CD4-positive, CD25-positive, alpha-beta regulatory T cell (primary cell): Measurements from ENCODE around the gene PCOLCE2. TPM values are rescaled to one million over a fixed set of nuclear protein-coding genes. Genes with fewer than 3 reads are reported as not detected.

ENCODE experiments used
- ATAC-seq, 2 donors: fragments of 150-1000 bp; cut with Tn5 transposase; one replicate each; pipeline ENCODE4 v1.10.0; 2021; ENCODE audit warnings: low read depth in 2 of 2, moderate number of reproducible peaks in 2 of 2, moderate library complexity in 1 of 2
- DNase-seq, 3 donors: peaks; one replicate each; pipeline versions ENCODE4 v3.0.0 to v3.0.0-alpha.2; 2012 to 2022; ENCODE audit warnings: mixed read lengths in 1 of 3
- H3K27ac ChIP-seq: one replicate; pipeline ENCODE4 v1.7.0; 2013; ENCODE audit warnings: mild to moderate bottlenecking, low read length; ENCODE audit not compliant: insufficient read depth, poor library complexity, severe bottlenecking
- H3K27me3 ChIP-seq: one replicate; pipeline ENCODE4 v1.7.0; 2013; ENCODE audit warnings: low read length; ENCODE audit not compliant: control insufficient read depth, insufficient read depth
- H3K36me3 ChIP-seq: one replicate; pipeline ENCODE4 v1.7.0; 2013; ENCODE audit warnings: mild to moderate bottlenecking, low read length, moderate library complexity; ENCODE audit not compliant: control insufficient read depth, insufficient read depth
- H3K4me1 ChIP-seq: 2 replicates; pipeline ENCODE4 v1.7.0; 2013; ENCODE audit warnings: mild to moderate bottlenecking, low read length; ENCODE audit not compliant: insufficient read depth, control insufficient read depth, poor library complexity, severe bottlenecking
- H3K4me3 ChIP-seq: one replicate; pipeline ENCODE4 v1.7.0; 2013; ENCODE audit warnings: low read depth, mild to moderate bottlenecking, low read length, moderate library complexity
- H3K9me3 ChIP-seq, 2 experiments: 1 replicate in 1 of 2; 2 replicates in 1 of 2; pipeline ENCODE4 v1.7.0; 2013; ENCODE audit warnings: low read length in 2 of 2, mild to moderate bottlenecking in 1 of 2, moderate library complexity in 1 of 2; ENCODE audit not compliant: control insufficient read depth in 2 of 2
- H3K27ac Mint-ChIP-seq, 3 donors: one replicate each; pipeline ENCODE4 v1.8.0; 2020 to 2022; ENCODE audit warnings: mild to moderate bottlenecking in 3 of 3, mixed read lengths in 3 of 3, moderate library complexity in 2 of 3
- H3K27me3 Mint-ChIP-seq: one replicate; pipeline ENCODE4 v1.8.0; 2022; ENCODE audit warnings: mild to moderate bottlenecking, mixed read lengths
- H3K36me3 Mint-ChIP-seq: one replicate; pipeline ENCODE4 v1.8.0; 2020; ENCODE audit warnings: mixed read lengths
- H3K4me1 Mint-ChIP-seq, 4 donors: one replicate each; pipeline ENCODE4 v1.8.0; 2020 to 2022; ENCODE audit warnings: mixed read lengths in 4 of 4, mild to moderate bottlenecking in 1 of 4
- H3K4me3 Mint-ChIP-seq, 4 donors: one replicate each; pipeline ENCODE4 v1.8.0; 2020 to 2022; ENCODE audit warnings: mild to moderate bottlenecking in 4 of 4, mixed read lengths in 4 of 4, moderate library complexity in 3 of 4
- H3K9me3 Mint-ChIP-seq, 7 donors: one replicate each; pipeline ENCODE4 v1.8.0; 2020 to 2022; ENCODE audit warnings: mixed read lengths in 7 of 7, mild to moderate bottlenecking in 3 of 7, moderate library complexity in 2 of 7
- polyA plus RNA-seq, 4 donors: library from polyadenylated mRNA; unstranded; fragments of 300-500 nt; fragmentation: Illumina TruSeq; gene quantifications; one replicate each; pipeline ENCODE4 v1.2.3, GENCODE V29; 2021
- total RNA-seq: library from RNA; stranded (reverse); gene quantifications from one replicate; pipeline ENCODE4 v1.2.3, GENCODE V29; 2022

The PCOLCE2 gene
- total and polyA plus RNA-seq, 5 donors from 2014 or later = not detected

DNA sequence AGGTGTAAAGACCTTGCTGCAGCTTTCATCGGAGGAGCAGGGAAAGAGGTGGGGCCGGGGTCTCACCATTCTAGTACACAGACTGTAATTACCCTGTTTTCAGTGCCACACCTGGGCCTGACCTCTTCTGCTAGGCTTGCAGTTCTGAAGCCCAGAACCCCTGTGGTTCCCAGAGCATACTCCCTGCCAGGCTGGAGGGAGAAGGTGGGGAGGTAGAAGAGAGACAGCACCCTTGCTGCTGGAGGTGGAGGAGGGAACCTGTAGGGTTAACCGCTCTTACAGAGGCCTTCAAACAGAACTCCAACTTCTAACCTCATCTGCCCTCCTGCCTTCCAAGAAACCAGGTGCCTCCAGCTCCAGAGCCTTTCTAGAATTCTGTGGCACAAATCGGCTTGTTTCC lies 27.0 kb downstream of the PCOLCE2 start:
- no peak overlapping the region for H3K27ac ChIP-seq
- H3K4me1 Mint-ChIP-seq = peaks cover 0 to 9% (median 3%) of the 10 kb centered on the region in 4 donors
- no peaks in the 10 kb centered on the region for H3K36me3 Mint-ChIP-seq
- peaks cover 13% of the 10 kb centered on the region for H3K27me3 ChIP-seq
- peaks cover 37% of the 10 kb centered on the region for H3K27me3 Mint-ChIP-seq
- no peak for DNase-seq
- H3K4me3 ChIP-seq = no peak overlapping the region
- no peak overlapping the region for H3K27ac Mint-ChIP-seq
- H3K9me3 Mint-ChIP-seq = peaks cover 0 to 2% (median 0%) of the 10 kb centered on the region in 7 donors
- no peaks in the 10 kb centered on the region for H3K36me3 ChIP-seq
- H3K4me1 ChIP-seq = no peaks in the 10 kb centered on the region
- no peak for ATAC-seq
- H3K9me3 ChIP-seq = no peaks in the 10 kb centered on the region
- no peak overlapping the region for H3K4me3 Mint-ChIP-seq

DNA sequence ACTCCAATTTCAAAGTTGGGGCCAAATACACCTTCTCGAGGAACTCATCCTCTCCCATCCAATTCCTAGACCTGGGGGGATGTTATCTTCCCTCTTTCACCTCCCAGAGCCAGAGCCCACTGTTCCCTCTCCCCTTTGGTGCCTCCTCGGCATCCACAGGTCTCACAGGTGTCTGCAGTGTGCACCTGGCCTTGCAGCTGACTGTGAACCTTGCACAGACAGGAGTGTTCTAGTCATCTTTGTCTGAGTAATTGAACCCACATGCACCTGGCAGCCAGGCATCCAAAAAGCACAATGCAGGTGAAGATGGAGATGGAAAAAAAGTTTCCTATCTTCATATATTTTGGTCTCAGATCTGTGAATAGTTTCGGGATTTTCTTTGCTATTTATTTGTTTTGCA lies 30.8 kb downstream of the PCOLCE2 start:
- Mint-ChIP-seq H3K27me3 (peaks cover 34% of the 10 kb centered on the region), H3K4me3 (no peak overlapping the region), H3K9me3 (peaks cover 0 to 1% (median 0%) of the 10 kb centered on the region in 7 donors), H3K27ac (no peak overlapping the region), H3K36me3 (no peaks in the 10 kb centered on the region), H3K4me1 (peaks cover 0 to 2% (median under 1%) of the 10 kb centered on the region in 4 donors)
- Histone ChIP-seq H3K9me3 (no peaks in the 10 kb centered on the region), H3K27ac (no peak overlapping the region), H3K4me3 (no peak overlapping the region), H3K36me3 (no peaks in the 10 kb centered on the region), H3K27me3 (peaks cover 14% of the 10 kb centered on the region), H3K4me1 (no peaks in the 10 kb centered on the region)
- DNase-seq (no peak), ATAC-seq (no peak)

DNA sequence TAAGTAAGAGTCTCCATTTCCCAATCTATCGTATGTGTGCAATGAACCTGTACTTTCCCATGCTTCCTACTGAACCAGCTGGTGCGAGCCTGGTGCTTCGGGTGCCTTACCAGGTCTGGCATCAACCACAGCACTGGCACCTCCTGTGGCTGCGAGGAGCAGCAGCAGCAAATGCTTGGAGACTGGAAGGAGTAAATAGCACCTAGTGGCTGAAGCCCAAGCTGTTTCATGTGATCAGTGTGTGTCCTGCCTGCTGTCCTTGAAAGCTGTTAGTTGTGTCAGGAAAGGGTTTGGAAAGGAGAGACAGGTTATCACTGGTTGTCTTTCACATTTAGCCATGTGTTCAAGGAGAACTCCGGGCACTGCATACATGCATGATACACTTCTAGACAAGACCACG lies 31.8 kb downstream of the PCOLCE2 start:
- Histone ChIP-seq H3K4me1 (no peaks in the 10 kb centered on the region), H3K9me3 (no peaks in the 10 kb centered on the region), H3K4me3 (no peak overlapping the region), H3K27me3 (peaks cover 11% of the 10 kb centered on the region), H3K36me3 (no peaks in the 10 kb centered on the region), H3K27ac (no peak overlapping the region)
- H3K9me3 Mint-ChIP-seq = peaks cover 0 to 1% (median 0%) of the 10 kb centered on the region in 7 donors
- DNase-seq (no peak), ATAC-seq (no peak)
- no peaks in the 10 kb centered on the region for H3K36me3 Mint-ChIP-seq
- H3K27ac Mint-ChIP-seq = no peak overlapping the region
- no peak overlapping the region for H3K4me3 Mint-ChIP-seq
- no peaks in the 10 kb centered on the region for H3K4me1 Mint-ChIP-seq
- peaks cover 34% of the 10 kb centered on the region for H3K27me3 Mint-ChIP-seq

DNA sequence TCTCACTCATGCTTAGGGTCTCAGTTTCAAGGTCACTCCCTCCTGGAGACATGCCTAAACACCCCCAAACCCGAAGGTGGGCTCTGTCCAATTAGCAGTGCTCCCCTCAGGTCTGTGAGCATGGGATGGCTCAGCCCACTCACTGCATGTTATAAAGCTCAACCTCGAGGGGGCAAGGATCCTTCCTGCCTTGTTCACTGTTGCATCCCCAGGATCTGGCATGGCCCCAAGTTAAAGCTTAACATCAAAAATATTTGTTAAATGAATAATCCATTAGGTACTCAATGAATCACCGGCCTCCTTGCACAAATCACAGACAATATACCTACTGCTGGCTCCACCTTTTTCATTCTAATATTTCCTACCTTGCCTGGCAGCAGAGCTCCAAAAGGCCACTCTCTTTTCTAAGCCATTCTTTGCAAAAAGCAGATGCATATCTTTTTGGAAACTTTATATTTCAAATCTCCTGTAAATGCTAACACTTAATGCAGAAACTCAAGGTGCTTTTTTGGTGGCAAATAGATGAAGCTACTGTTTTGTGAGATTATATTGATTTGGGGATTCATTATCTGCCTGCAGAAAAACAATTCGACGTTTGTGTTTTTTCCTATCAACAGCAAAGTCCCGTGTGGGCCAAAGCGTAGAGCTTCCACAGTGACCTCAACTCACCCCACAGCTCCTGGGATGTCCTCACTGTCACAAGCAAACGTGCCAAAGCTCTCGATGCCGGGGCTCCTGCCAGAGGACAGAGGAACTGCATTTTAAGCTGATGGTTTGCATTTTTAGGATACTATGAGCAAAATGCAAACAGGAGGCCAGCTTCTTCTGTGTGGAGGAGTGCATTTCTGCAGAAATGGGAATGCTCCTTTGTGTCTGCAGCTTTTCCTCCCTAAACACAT lies 35.4 kb downstream of the PCOLCE2 start:
- H3K27me3 ChIP-seq = peaks cover 3% of the 10 kb centered on the region
- Mint-ChIP-seq H3K36me3 (no peaks in the 10 kb centered on the region), H3K4me3 (no peak overlapping the region), H3K27me3 (peaks cover 16% of the 10 kb centered on the region), H3K9me3 (no peaks in the 10 kb centered on the region), H3K4me1 (no peaks in the 10 kb centered on the region), H3K27ac (no peak overlapping the region)
- H3K27ac ChIP-seq = no peak overlapping the region
- ATAC-seq = no peak
- no peak overlapping the region for H3K4me3 ChIP-seq
- no peaks in the 10 kb centered on the region for H3K4me1 ChIP-seq
- no peak for DNase-seq
- H3K9me3 ChIP-seq = no peaks in the 10 kb centered on the region
- no peaks in the 10 kb centered on the region for H3K36me3 ChIP-seq

DNA sequence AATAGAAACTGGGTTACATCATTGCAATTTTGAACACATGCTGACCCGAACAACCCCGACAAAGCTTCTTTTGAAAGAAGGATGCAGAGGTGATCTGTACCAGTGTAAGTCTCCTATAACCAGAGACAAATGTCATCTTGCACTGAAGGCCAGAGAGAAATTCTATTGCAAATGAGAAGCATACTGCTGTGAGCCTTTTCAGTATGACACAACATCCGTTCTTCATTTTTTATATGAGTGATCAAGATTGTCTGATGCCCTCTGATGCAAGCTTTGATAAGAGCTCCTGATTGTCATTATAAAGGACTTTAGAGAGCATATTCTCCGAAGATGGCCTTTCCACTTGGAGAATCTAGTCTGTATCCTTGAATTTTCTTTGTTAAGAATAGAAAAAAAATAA lies 36.9 kb downstream of the PCOLCE2 start:
- peaks cover 3% of the 10 kb centered on the region for H3K27me3 ChIP-seq
- H3K9me3 Mint-ChIP-seq = no peaks in the 10 kb centered on the region
- H3K9me3 ChIP-seq = no peaks in the 10 kb centered on the region
- ATAC-seq = no peak
- H3K4me3 ChIP-seq = no peak overlapping the region
- no peak overlapping the region for H3K27ac ChIP-seq
- peaks cover 12% of the 10 kb centered on the region for H3K27me3 Mint-ChIP-seq
- no peak overlapping the region for H3K4me3 Mint-ChIP-seq
- no peaks in the 10 kb centered on the region for H3K4me1 ChIP-seq
- H3K27ac Mint-ChIP-seq = no peak overlapping the region
- H3K36me3 ChIP-seq = no peaks in the 10 kb centered on the region
- no peaks in the 10 kb centered on the region for H3K36me3 Mint-ChIP-seq
- peak in 1 of 3 donors; percentile 15 for DNase-seq
- no peaks in the 10 kb centered on the region for H3K4me1 Mint-ChIP-seq

DNA sequence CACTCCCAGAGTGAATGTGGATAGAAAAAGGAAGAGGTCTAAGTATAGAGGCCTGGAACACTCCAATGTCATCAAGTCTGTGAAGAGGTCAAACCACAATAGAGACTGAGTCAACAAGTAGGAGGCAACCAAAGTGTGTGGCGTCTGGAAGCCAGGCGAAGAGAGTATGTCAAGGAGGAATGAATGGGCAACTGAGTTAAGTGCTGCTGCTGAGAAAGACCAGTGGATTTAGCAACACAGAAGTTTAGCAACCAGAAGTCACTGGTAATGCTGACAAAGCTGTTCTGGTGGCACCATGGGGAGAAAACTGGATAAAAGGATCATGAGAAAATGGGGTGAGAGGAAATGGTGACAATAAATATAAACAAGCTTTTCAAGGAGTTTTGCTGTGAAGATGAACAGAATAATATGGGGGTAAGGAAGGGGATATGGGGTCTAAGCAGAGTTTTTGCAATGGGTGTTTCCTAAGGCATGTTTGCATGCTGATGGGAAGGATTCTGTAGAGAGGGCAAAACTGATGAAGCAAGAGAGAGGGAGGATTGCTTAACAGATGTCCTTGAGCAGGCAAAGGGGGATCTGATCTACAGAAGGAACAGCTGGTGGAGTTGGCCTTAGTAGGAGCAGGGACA lies 38.4 kb downstream of the PCOLCE2 start:
- Mint-ChIP-seq H3K4me1 (no peaks in the 10 kb centered on the region), H3K27me3 (peaks cover 15% of the 10 kb centered on the region), H3K27ac (no peak overlapping the region), H3K4me3 (no peak overlapping the region), H3K9me3 (no peaks in the 10 kb centered on the region), H3K36me3 (peaks cover 3% of the 10 kb centered on the region)
- H3K36me3 ChIP-seq = no peaks in the 10 kb centered on the region
- H3K4me1 ChIP-seq = no peaks in the 10 kb centered on the region
- DNase-seq (no peak), ATAC-seq (no peak)
- H3K27ac ChIP-seq = no peak overlapping the region
- no peaks in the 10 kb centered on the region for H3K9me3 ChIP-seq
- H3K27me3 ChIP-seq = peaks cover 3% of the 10 kb centered on the region
- no peak overlapping the region for H3K4me3 ChIP-seq

DNA sequence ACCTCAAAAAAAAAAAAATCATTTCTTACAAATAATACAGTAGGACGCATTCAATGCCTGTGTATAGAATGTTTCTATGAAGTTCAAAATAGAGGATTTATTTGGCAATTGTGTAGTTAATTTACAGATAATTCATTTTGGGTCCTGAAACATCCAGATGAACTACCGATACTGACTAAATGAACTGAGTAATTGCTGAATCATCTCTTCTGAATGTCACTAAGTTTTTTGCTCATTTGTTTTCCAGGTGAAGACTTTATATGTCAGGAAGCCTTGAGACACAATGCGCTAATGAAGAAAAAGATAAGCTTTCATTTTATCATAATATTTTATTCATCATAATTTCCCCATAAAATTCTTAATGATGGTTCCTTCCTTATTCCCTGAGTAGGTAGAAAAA lies 39.7 kb downstream of the PCOLCE2 start:
- no peaks in the 10 kb centered on the region for H3K9me3 ChIP-seq
- no peak for DNase-seq
- Mint-ChIP-seq H3K4me1 (no peaks in the 10 kb centered on the region), H3K27ac (no peak overlapping the region), H3K36me3 (peaks cover 3% of the 10 kb centered on the region), H3K4me3 (no peak overlapping the region), H3K27me3 (peaks cover 22% of the 10 kb centered on the region), H3K9me3 (no peaks in the 10 kb centered on the region)
- peaks cover 3% of the 10 kb centered on the region for H3K27me3 ChIP-seq
- no peak overlapping the region for H3K4me3 ChIP-seq
- no peaks in the 10 kb centered on the region for H3K4me1 ChIP-seq
- H3K36me3 ChIP-seq = no peaks in the 10 kb centered on the region
- no peak for ATAC-seq
- H3K27ac ChIP-seq = no peak overlapping the region
